Osteocyte (in vitro differentiated cells): ENCODE data around the gene FAM209B. TPM values are rescaled to one million over a fixed set of nuclear protein-coding genes. Genes with fewer than 3 reads are reported as not detected.
"Not testable (repeated sequence)": the region's sequence is repeated elsewhere in the genome, so short reads cannot be mapped to it uniquely, and the experiment has no call there.

Source experiments
- DNase-seq: peaks from one replicate; pipeline ENCODE4 v3.0.0; 2021; ENCODE audit warnings: mixed read lengths; ENCODE audit not compliant: unreplicated experiment; ENCODE audit errors: extremely low spot score
- H3K27ac Mint-ChIP-seq: one replicate; pipeline ENCODE4 v1.8.0; 2021; ENCODE audit warnings: mild to moderate bottlenecking, mixed read lengths; ENCODE audit not compliant: unreplicated experiment
- H3K27me3 Mint-ChIP-seq: one replicate; pipeline ENCODE4 v1.8.0; 2021; ENCODE audit warnings: mixed read lengths; ENCODE audit not compliant: unreplicated experiment
- H3K36me3 Mint-ChIP-seq: one replicate; pipeline ENCODE4 v1.8.0; 2021; ENCODE audit warnings: mixed read lengths; ENCODE audit not compliant: unreplicated experiment
- H3K4me1 Mint-ChIP-seq: one replicate; pipeline ENCODE4 v1.8.0; 2021; ENCODE audit warnings: mixed read lengths; ENCODE audit not compliant: unreplicated experiment
- H3K4me3 Mint-ChIP-seq: one replicate; pipeline ENCODE4 v1.8.0; 2021; ENCODE audit warnings: mild to moderate bottlenecking, moderate library complexity, mixed read lengths; ENCODE audit not compliant: unreplicated experiment
- H3K9me3 Mint-ChIP-seq: one replicate; pipeline ENCODE4 v1.8.0; 2021; ENCODE audit warnings: mixed read lengths; ENCODE audit not compliant: unreplicated experiment
- long read RNA-seq: library from polyadenylated mRNA; unstranded; transcript quantifications from one replicate; pipeline ENCODE4 v2.0.0, GENCODE V29; 2021
- total RNA-seq: library from RNA; stranded (reverse); gene quantifications from 2 replicates; pipeline ENCODE4 v1.2.1, GENCODE V29; 2021
- TF ChIP-seq, protein P1 (sequence below): fragments of 200-600 bp; sonication (generic); IDR thresholded peaks from 2 replicates; pipeline ENCODE4 v1.5.0; 2021; ENCODE audit warnings: antibody characterized with exemption, mild to moderate bottlenecking, moderate library complexity

FAM209B gene, protein sequence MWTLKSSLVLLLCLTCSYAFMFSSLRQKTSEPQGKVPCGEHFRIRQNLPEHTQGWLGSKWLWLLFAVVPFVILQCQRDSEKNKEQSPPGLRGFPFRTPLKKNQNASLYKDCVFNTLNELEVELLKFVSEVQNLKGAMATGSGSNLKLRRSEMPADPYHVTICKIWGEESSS
- total RNA-seq = 0.55 TPM in 1 of 2 replicates, not detected in the other
- long read RNA-seq = 0 reads

DNA sequence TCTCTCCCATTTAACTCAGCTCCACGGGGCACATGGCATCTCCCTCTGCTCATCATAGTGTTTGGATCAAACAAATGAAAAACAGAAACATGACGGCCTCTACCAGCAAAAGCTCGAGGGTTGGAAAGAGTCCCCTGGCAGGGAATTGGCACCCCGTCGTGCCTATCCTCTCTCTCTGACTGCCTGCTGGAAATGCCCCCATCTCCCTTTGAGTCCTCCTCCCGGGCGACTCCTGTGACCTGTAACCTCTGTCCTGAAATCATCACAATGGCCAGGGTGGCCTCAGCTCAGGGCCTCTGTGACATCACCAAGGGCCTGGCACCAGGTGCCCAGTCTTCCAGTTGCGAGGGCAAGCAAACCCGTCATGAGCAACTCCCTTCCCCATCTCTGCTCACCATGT is at the start of gene FAM209B:
TSS of gene FAM209B (plus strand) at position 301 of the 400 bp plus-strand sequence. CDS start at position 397, 96 bp downstream.
- H3K36me3 Mint-ChIP-seq, H3K27me3 Mint-ChIP-seq, H3K4me1 Mint-ChIP-seq, H3K9me3 Mint-ChIP-seq, DNase-seq, H3K4me3 Mint-ChIP-seq, H3K27ac Mint-ChIP-seq: not testable (repeated sequence)

DNA sequence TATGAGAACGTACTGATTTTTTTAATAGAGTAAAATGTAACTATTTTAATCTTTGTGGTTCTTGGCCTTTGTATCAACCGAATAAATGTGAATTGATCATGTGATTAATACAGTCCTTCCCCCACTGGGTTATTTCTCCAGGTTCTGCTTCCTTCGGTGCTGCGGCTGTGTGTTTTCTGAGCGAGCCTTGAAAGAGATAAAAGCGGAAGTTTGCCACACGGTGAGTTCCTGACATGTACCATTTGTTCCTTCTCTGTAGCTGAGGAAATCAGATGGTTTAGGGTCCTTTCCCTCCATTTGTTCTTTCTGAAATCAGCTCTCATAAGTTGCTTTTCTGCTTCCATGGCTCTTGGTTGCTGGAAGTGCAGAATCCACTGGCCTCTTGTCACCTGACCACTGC is 49.1 kb upstream of the FAM209B start:
- no peak for DNase-seq
- H3K36me3 Mint-ChIP-seq = peaks cover 53% of the 10 kb centered on the region
- TF ChIP-seq, protein P1, sequence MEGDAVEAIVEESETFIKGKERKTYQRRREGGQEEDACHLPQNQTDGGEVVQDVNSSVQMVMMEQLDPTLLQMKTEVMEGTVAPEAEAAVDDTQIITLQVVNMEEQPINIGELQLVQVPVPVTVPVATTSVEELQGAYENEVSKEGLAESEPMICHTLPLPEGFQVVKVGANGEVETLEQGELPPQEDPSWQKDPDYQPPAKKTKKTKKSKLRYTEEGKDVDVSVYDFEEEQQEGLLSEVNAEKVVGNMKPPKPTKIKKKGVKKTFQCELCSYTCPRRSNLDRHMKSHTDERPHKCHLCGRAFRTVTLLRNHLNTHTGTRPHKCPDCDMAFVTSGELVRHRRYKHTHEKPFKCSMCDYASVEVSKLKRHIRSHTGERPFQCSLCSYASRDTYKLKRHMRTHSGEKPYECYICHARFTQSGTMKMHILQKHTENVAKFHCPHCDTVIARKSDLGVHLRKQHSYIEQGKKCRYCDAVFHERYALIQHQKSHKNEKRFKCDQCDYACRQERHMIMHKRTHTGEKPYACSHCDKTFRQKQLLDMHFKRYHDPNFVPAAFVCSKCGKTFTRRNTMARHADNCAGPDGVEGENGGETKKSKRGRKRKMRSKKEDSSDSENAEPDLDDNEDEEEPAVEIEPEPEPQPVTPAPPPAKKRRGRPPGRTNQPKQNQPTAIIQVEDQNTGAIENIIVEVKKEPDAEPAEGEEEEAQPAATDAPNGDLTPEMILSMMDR = no peak
- no peaks in the 10 kb centered on the region for H3K27me3 Mint-ChIP-seq
- no peak overlapping the region for H3K4me3 Mint-ChIP-seq
- H3K4me1 Mint-ChIP-seq = no peaks in the 10 kb centered on the region
- no peaks in the 10 kb centered on the region for H3K9me3 Mint-ChIP-seq
- no peak overlapping the region for H3K27ac Mint-ChIP-seq

DNA sequence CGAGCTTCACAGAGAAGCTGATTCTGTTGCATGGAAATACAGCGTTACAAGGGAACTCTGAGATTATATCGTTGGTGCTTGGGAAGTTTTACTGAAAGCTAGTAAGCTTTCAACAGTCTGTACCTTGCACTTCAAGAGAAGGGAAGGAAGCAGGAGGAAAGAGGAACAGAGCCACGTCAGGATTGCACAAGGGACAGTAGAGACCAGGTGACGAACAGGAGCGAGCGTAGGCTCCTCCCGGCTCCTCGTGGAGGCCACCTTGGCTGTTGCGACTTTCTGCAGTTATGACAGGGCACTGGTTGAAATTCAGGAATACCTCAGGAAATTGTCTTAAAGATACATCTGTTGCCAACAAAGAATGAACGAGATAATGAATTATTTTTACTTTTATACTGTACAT is 45.8 kb upstream of the FAM209B start:
- H3K27ac Mint-ChIP-seq = no peak overlapping the region
- no peaks in the 10 kb centered on the region for H3K9me3 Mint-ChIP-seq
- no peaks in the 10 kb centered on the region for H3K27me3 Mint-ChIP-seq
- H3K36me3 Mint-ChIP-seq = peaks cover 49% of the 10 kb centered on the region
- no peak overlapping the region for H3K4me3 Mint-ChIP-seq
- no peak for DNase-seq
- H3K4me1 Mint-ChIP-seq = no peaks in the 10 kb centered on the region
- TF ChIP-seq, protein P1 = no peak

DNA sequence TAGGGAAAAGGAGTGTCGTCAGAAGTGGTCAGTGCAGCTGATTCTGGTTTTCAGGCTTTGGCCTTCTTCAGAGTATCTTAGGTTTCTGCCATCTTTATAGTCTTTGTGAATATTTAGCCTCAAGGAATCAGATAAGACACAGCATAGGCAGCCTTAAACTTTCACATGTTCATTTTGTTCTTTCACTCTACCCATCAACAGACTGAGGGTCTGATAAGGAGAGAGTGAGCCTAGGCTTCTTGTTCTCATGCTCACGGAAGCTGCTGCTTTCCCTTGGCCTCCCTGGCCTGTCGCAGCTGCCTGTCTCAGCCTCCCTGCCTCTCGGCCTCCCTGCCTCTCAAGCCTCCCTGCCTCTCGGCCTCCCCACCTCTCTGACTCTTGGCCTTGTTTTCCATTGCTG is 44.5 kb upstream of the FAM209B start:
- TF ChIP-seq, protein P1 = no peak
- H3K9me3 Mint-ChIP-seq = no peaks in the 10 kb centered on the region
- H3K27me3 Mint-ChIP-seq = no peaks in the 10 kb centered on the region

DNA sequence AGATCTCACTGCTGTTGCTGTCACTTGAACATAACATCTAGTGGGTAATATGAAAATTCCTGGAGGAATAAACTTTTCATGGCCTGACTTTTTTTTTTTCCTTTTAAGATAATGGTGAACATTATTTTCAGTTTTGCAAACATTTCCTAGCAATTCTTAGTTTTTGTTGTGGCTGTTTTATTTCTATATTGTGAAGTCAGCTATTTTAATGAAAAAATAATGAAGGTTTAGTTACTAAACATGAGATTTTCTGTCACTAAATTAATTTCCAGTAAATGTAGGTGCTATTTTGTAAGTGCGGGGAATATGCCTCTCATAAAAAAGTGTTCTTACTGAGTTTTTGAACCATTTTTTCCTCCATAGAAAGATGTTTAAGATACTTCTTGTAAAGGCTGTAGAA is 31.9 kb upstream of the FAM209B start:
- TF ChIP-seq, protein P1 = no peak

More for the DNA sequence above, 44.5 kb upstream of the FAM209B start:
- H3K4me1 Mint-ChIP-seq = no peaks in the 10 kb centered on the region
- peaks cover 47% of the 10 kb centered on the region for H3K36me3 Mint-ChIP-seq
- no peak overlapping the region for H3K27ac Mint-ChIP-seq
- H3K4me3 Mint-ChIP-seq = no peak overlapping the region
- no peak for DNase-seq

More for the DNA sequence above, 31.9 kb upstream of the FAM209B start:
- no peaks in the 10 kb centered on the region for H3K27me3 Mint-ChIP-seq
- H3K36me3 Mint-ChIP-seq = peaks cover 17% of the 10 kb centered on the region
- H3K9me3 Mint-ChIP-seq = peaks cover 7% of the 10 kb centered on the region
- H3K27ac Mint-ChIP-seq = no peak overlapping the region
- H3K4me3 Mint-ChIP-seq = no peak overlapping the region
- no peaks in the 10 kb centered on the region for H3K4me1 Mint-ChIP-seq
- DNase-seq = no peak
